HEK293T (cell line): ENCODE data around the gene ALDH4A1.

Experiments used
- BHLHE40 ChIP-seq: fragments of 450-650 bp; IDR thresholded peaks from 2 replicates; pipeline ENCODE4 v1.6.1; 2016; ENCODE audit warnings: mild to moderate bottlenecking, moderate library complexity, borderline replicate concordance
- CTBP1 ChIP-seq: fragments of 450-650 bp; IDR thresholded peaks from 2 replicates; pipeline ENCODE4 v1.6.1; 2016; ENCODE audit warnings: borderline replicate concordance
- ELF4 ChIP-seq: fragments of 450-650 bp; IDR thresholded peaks from 2 replicates; pipeline ENCODE4 v1.6.1; 2017; ENCODE audit warnings: antibody characterized with exemption
- FOXM1 ChIP-seq: fragments of 450-650 bp; IDR thresholded peaks from 2 replicates; pipeline ENCODE4 v1.6.1; 2017; ENCODE audit warnings: mild to moderate bottlenecking, borderline replicate concordance
- SUZ12 ChIP-seq: fragments of 450-650 bp; IDR thresholded peaks from 2 replicates; pipeline ENCODE4 v1.6.1; 2016; ENCODE audit warnings: mild to moderate bottlenecking
- TF ChIP-seq, protein P1 (sequence below): fragments of 450-650 bp; IDR thresholded peaks from 2 replicates; pipeline ENCODE4 v1.6.1; 2016

DNA sequence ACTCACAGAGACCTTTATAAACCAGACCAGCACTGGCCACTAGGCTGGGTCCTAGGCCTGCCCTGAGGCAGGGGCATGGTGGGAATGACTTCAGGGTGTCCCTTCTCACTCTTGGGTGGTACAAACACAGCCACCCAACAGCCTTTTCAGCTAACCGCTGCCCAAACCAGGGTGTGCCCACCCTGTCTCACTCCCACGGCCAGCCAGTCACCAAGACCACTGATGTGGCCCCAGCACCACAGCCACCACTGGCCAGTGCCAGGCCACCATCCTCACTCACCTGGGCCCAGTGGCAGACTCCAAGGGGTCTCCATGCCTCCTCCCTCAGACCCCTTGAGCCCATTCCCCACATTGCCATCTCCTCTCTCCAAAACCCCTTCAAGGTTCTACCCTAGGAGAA lies 70.7 kb downstream of the ALDH4A1 start:
- TF ChIP-seq ELF4 (no peak), FOXM1 (no peak), SUZ12 (no peak), BHLHE40 (no peak), CTBP1 (no peak)
- TF ChIP-seq, protein P1, sequence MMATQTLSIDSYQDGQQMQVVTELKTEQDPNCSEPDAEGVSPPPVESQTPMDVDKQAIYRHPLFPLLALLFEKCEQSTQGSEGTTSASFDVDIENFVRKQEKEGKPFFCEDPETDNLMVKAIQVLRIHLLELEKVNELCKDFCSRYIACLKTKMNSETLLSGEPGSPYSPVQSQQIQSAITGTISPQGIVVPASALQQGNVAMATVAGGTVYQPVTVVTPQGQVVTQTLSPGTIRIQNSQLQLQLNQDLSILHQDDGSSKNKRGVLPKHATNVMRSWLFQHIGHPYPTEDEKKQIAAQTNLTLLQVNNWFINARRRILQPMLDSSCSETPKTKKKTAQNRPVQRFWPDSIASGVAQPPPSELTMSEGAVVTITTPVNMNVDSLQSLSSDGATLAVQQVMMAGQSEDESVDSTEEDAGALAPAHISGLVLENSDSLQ: no peak
